ENCODE results near the gene DNAJB5. TPM values are rescaled to one million over a fixed set of nuclear protein-coding genes. Genes with fewer than 3 reads are reported as not detected.
A peak's percentile ranks its signal among the peaks of the same experiment; 100 is the strongest.

DNAJB5 gene
- total and polyA plus RNA-seq, 2 experiments from 2014 or later = 20.3 to 37.4 TPM

DNA sequence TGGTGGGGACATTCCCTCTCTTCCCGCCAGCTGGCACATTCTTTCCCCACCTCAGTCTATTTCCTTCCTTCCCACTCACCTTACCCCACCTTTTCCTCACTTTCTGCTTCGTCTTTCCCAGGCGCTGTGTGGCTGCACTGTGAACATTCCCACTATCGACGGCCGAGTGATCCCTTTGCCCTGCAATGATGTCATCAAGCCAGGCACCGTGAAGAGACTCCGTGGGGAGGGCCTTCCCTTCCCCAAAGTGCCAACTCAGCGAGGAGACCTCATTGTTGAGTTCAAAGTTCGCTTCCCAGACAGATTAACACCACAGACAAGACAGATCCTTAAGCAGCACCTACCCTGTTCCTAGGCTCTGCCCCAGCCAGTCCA, 7.3 kb downstream of the DNAJB5 start:
- peaks cover 13% of the 10 kb centered on the region for H3K27me3 Mint-ChIP-seq (ENCODE audit: insufficient read depth, low read depth, poor library complexity)
- peaks cover 36% of the 10 kb centered on the region for H3K4me1 ChIP-seq (ENCODE audit: insufficient read depth)
- peak overlapping the region; percentile 57; the same call in 1 of the 2 replicates for H3K27ac Mint-ChIP-seq
- peaks cover 16% of the 10 kb centered on the region for H3K36me3 ChIP-seq (ENCODE audit: insufficient read depth)
- H3K4me2 ChIP-seq = no peak overlapping the region
- H3K4me3 Mint-ChIP-seq = no peak overlapping the region; the same call in 2 of the 3 replicates
- no peaks in the 10 kb centered on the region; the same call in 1 of the 2 replicates for H3F3A ChIP-seq (replicated peaks; ENCODE audit: low read depth)
- H2AFZ ChIP-seq = no peak overlapping the region
- TF ChIP-seq, protein P1, sequence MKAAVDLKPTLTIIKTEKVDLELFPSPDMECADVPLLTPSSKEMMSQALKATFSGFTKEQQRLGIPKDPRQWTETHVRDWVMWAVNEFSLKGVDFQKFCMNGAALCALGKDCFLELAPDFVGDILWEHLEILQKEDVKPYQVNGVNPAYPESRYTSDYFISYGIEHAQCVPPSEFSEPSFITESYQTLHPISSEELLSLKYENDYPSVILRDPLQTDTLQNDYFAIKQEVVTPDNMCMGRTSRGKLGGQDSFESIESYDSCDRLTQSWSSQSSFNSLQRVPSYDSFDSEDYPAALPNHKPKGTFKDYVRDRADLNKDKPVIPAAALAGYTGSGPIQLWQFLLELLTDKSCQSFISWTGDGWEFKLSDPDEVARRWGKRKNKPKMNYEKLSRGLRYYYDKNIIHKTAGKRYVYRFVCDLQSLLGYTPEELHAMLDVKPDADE (IDR thresholded peaks at IDR 0.05) = no peak
- no peak for TF ChIP-seq EZH2phosphoT487 (IDR thresholded peaks at IDR 0.05; ENCODE audit: unreplicated experiment)
- no peak for TF ChIP-seq EZH2 (IDR thresholded peaks at IDR 0.05; ENCODE audit: low read depth, unreplicated experiment)
- no peak for TF ChIP-seq CREB1 (CRISPR knock-in tag; IDR thresholded peaks at IDR 0.05; ENCODE audit: low read depth)
- TF ChIP-seq, protein P2, sequence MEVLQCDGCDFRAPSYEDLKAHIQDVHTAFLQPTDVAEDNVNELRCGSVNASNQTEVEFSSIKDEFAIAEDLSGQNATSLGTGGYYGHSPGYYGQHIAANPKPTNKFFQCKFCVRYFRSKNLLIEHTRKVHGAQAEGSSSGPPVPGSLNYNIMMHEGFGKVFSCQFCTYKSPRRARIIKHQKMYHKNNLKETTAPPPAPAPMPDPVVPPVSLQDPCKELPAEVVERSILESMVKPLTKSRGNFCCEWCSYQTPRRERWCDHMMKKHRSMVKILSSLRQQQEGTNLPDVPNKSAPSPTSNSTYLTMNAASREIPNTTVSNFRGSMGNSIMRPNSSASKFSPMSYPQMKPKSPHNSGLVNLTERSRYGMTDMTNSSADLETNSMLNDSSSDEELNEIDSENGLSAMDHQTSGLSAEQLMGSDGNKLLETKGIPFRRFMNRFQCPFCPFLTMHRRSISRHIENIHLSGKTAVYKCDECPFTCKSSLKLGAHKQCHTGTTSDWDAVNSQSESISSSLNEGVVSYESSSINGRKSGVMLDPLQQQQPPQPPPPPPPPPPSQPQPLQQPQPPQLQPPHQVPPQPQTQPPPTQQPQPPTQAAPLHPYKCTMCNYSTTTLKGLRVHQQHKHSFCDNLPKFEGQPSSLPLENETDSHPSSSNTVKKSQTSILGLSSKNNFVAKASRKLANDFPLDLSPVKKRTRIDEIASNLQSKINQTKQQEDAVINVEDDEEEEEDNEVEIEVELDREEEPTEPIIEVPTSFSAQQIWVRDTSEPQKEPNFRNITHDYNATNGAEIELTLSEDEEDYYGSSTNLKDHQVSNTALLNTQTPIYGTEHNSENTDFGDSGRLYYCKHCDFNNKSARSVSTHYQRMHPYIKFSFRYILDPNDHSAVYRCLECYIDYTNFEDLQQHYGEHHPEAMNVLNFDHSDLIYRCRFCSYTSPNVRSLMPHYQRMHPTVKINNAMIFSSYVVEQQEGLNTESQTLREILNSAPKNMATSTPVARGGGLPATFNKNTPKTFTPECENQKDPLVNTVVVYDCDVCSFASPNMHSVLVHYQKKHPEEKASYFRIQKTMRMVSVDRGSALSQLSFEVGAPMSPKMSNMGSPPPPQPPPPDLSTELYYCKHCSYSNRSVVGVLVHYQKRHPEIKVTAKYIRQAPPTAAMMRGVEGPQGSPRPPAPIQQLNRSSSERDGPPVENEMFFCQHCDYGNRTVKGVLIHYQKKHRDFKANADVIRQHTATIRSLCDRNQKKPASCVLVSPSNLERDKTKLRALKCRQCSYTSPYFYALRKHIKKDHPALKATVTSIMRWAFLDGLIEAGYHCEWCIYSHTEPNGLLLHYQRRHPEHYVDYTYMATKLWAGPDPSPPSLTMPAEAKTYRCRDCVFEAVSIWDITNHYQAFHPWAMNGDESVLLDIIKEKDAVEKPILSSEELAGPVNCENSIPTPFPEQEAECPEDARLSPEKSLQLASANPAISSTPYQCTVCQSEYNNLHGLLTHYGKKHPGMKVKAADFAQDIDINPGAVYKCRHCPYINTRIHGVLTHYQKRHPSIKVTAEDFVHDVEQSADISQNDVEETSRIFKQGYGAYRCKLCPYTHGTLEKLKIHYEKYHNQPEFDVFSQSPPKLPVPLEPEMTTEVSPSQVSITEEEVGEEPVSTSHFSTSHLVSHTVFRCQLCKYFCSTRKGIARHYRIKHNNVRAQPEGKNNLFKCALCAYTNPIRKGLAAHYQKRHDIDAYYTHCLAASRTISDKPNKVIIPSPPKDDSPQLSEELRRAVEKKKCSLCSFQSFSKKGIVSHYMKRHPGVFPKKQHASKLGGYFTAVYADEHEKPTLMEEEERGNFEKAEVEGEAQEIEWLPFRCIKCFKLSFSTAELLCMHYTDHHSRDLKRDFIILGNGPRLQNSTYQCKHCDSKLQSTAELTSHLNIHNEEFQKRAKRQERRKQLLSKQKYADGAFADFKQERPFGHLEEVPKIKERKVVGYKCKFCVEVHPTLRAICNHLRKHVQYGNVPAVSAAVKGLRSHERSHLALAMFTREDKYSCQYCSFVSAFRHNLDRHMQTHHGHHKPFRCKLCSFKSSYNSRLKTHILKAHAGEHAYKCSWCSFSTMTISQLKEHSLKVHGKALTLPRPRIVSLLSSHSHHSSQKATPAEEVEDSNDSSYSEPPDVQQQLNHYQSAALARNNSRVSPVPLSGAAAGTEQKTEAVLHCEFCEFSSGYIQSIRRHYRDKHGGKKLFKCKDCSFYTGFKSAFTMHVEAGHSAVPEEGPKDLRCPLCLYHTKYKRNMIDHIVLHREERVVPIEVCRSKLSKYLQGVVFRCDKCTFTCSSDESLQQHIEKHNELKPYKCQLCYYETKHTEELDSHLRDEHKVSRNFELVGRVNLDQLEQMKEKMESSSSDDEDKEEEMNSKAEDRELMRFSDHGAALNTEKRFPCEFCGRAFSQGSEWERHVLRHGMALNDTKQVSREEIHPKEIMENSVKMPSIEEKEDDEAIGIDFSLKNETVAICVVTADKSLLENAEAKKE (CRISPR knock-in tag; IDR thresholded peaks at IDR 0.05) = no peak
- TF ChIP-seq NANOG (IDR thresholded peaks at IDR 0.05; ENCODE audit: borderline replicate concordance) = no peak
- no peak for TF ChIP-seq JUNB (IDR thresholded peaks at IDR 0.05; ENCODE audit: unreplicated experiment)
- TF ChIP-seq STAT1 (IDR thresholded peaks at IDR 0.05; ENCODE audit: unreplicated experiment) = no peak
- TF ChIP-seq, protein P3, sequence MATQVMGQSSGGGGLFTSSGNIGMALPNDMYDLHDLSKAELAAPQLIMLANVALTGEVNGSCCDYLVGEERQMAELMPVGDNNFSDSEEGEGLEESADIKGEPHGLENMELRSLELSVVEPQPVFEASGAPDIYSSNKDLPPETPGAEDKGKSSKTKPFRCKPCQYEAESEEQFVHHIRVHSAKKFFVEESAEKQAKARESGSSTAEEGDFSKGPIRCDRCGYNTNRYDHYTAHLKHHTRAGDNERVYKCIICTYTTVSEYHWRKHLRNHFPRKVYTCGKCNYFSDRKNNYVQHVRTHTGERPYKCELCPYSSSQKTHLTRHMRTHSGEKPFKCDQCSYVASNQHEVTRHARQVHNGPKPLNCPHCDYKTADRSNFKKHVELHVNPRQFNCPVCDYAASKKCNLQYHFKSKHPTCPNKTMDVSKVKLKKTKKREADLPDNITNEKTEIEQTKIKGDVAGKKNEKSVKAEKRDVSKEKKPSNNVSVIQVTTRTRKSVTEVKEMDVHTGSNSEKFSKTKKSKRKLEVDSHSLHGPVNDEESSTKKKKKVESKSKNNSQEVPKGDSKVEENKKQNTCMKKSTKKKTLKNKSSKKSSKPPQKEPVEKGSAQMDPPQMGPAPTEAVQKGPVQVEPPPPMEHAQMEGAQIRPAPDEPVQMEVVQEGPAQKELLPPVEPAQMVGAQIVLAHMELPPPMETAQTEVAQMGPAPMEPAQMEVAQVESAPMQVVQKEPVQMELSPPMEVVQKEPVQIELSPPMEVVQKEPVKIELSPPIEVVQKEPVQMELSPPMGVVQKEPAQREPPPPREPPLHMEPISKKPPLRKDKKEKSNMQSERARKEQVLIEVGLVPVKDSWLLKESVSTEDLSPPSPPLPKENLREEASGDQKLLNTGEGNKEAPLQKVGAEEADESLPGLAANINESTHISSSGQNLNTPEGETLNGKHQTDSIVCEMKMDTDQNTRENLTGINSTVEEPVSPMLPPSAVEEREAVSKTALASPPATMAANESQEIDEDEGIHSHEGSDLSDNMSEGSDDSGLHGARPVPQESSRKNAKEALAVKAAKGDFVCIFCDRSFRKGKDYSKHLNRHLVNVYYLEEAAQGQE (IDR thresholded peaks at IDR 0.05; ENCODE audit: unreplicated experiment) = no peak
- TF ChIP-seq ZNF114 (CRISPR knock-in tag; IDR thresholded peaks at IDR 0.05) = no peak
- no peak for TF ChIP-seq ZNF331 (CRISPR knock-in tag; IDR thresholded peaks at IDR 0.05; ENCODE audit: low read depth)
- TF ChIP-seq, protein P4, sequence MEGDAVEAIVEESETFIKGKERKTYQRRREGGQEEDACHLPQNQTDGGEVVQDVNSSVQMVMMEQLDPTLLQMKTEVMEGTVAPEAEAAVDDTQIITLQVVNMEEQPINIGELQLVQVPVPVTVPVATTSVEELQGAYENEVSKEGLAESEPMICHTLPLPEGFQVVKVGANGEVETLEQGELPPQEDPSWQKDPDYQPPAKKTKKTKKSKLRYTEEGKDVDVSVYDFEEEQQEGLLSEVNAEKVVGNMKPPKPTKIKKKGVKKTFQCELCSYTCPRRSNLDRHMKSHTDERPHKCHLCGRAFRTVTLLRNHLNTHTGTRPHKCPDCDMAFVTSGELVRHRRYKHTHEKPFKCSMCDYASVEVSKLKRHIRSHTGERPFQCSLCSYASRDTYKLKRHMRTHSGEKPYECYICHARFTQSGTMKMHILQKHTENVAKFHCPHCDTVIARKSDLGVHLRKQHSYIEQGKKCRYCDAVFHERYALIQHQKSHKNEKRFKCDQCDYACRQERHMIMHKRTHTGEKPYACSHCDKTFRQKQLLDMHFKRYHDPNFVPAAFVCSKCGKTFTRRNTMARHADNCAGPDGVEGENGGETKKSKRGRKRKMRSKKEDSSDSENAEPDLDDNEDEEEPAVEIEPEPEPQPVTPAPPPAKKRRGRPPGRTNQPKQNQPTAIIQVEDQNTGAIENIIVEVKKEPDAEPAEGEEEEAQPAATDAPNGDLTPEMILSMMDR (conservative IDR thresholded peaks at IDR 0.05; ENCODE audit: low read depth in 2 of 2) = no peak
- no peak for TF ChIP-seq POLR2AphosphoS5 (IDR thresholded peaks at IDR 0.05; ENCODE audit: low read depth)
- H3K79me2 ChIP-seq (replicated peaks; ENCODE audit: insufficient read depth) = peaks cover 5% of the 10 kb centered on the region; the same call in 1 of the 2 replicates
- H3K36me3 Mint-ChIP-seq (ENCODE audit: low read depth) = peaks cover 47% of the 10 kb centered on the region
- ATAC-seq (no peak), DNase-seq (ENCODE audit: low spot score) (no peak)
- no peak overlapping the region for H3K27ac ChIP-seq (ENCODE audit: low read depth)
- peaks cover 58% of the 10 kb centered on the region for H3K4me1 Mint-ChIP-seq
- no peaks in the 10 kb centered on the region for H3K27me3 ChIP-seq (ENCODE audit: insufficient read depth)
- no peak overlapping the region for H3K4me3 ChIP-seq
- H3K9me3 Mint-ChIP-seq = no peaks in the 10 kb centered on the region; the same call in 2 of the 3 replicates
- no peaks in the 10 kb centered on the region for H4K20me1 ChIP-seq (replicated peaks; ENCODE audit: insufficient read depth)
- H3K9me2 ChIP-seq (ENCODE audit: insufficient read depth) = 0 out of 2 replicates have a peak, but pooled peaks cover 9% of the 10 kb centered on the region
